Cerebellar cortex (tissue), 1 donor: ENCODE measurements around the gene WWTR1.
A peak's percentile ranks its signal among the peaks of the same experiment; 100 is the strongest.

Experiments used
- DNase-seq: peaks from one replicate; pipeline ENCODE4 v3.0.0-alpha.2; 2015; ENCODE audit warnings: low spot score

WWTR1 gene

GRCh38 chr3:149532489-149533180, 125.2 kb downstream of the WWTR1 start:
- no peak for DNase-seq

- DNase-seq: no peak
Observed at GRCh38 chr3:149529099-149529498, 128.7 kb downstream of the WWTR1 start.

DNA sequence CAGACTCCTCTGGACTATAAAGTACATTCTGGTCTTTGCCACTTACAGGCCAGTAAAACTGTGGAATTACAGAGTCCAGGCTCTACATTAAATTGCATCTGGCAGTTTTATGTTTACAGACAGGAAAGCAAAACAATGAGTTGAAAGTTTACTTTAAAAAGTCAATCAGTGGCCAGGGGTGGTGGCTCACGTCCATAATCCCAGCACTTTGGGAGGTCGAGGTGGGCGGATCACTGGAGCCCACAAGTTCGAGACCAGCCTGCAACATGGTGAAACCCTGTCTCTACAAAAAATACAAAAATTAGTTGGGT, 129.5 kb downstream of the WWTR1 start:
- DNase-seq: no peak

- no peak for DNase-seq
Observed at GRCh38 chr3:149527531-149528339, 130.1 kb downstream of the WWTR1 start.

GRCh38 chr3:149523512-149524299, 134.1 kb downstream of the WWTR1 start:
- DNase-seq: no peak

DNA sequence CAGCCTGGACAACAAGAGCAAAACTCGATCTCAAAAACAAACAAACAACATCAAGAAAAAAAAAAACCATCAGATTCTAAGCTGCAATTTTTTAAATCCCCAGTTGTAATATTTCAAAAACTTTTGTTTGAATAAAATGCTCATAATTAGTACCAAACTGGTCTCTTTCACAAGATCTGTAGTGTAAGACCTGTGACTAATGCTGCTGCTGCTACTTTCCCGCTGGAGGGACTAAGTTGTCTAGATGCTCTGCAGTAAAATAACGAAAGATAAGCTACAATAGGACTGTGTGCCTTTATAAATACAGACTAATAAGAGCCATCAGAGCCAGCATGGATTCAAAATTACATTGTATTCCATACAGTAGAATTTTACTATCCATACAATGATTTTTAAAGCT, 137.9 kb downstream of the WWTR1 start:
- no peak for DNase-seq

GRCh38 chr3:149516920-149517319, 140.9 kb downstream of the WWTR1 start:
- no peak for DNase-seq

- DNase-seq: no peak
Observed at GRCh38 chr3:149515249-149515648, 142.6 kb downstream of the WWTR1 start.

GRCh38 chr3:149514471-149514870, 143.4 kb downstream of the WWTR1 start:
- no peak for DNase-seq

DNA sequence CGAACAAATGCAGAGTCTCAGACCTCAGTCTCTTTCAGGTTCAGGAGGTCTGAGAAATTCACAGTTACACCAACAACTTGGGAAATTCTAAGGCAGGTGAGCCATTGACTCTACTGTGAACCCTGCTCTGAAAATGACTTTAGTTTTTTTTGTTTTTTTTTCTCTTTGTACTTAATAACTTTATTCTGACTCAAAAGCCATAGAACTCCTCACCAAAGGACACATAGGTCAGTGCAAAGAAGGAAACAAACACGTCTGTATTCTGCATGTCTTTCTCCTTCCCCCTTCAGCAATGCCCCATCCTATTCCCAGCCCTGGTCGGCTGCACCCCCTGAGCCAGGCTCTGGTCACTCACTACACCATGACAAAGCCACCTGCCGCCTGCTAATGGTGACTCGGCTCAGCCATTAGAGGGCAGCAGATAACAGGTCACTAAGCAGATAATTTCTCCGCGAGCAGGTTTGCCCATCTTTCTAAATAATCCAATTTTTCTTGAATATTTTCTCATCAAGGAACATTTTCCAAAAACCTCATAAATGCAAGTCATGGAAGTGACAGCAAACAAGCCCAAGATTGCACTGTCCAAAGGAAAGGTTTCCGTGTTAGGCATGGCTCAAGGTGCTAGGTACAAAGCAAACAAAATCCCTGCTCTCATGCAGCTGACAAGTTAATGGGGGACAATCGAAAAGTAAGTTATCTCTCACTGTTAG, 145.6 kb downstream of the WWTR1 start:
- DNase-seq: peak; percentile 79

DNA sequence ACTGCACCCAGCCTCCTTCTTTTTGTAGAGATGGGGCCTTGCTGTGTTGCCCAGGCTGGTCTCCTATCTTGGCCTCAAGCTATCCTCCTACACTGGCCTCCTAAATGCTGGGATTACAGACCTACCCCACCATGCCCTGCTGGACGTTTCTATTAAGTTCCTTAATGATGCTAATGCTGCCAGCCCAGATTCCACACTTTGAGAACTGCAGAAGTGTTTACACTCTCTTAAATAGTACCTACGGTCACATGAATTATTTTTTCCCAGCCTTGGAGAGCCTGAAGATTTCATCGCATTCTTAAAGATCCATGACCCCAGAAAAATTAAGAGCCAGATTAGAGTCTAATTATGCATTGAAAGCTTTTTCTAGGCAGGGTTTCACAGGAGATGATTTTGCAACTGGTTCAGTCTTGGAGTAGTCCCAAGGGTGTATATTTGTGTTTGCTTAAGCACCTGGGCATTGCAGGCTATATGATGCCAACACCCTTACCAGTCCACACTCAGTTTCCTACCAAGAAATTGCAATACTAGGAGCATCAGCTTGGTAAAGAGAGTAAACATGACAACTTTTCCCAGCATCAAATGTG, 146.7 kb downstream of the WWTR1 start:
- no peak for DNase-seq

GRCh38 chr3:149510480-149510879, 147.3 kb downstream of the WWTR1 start:
- no peak for DNase-seq

- DNase-seq: no peak
Observed at GRCh38 chr3:149509526-149509925, 148.3 kb downstream of the WWTR1 start.

DNA sequence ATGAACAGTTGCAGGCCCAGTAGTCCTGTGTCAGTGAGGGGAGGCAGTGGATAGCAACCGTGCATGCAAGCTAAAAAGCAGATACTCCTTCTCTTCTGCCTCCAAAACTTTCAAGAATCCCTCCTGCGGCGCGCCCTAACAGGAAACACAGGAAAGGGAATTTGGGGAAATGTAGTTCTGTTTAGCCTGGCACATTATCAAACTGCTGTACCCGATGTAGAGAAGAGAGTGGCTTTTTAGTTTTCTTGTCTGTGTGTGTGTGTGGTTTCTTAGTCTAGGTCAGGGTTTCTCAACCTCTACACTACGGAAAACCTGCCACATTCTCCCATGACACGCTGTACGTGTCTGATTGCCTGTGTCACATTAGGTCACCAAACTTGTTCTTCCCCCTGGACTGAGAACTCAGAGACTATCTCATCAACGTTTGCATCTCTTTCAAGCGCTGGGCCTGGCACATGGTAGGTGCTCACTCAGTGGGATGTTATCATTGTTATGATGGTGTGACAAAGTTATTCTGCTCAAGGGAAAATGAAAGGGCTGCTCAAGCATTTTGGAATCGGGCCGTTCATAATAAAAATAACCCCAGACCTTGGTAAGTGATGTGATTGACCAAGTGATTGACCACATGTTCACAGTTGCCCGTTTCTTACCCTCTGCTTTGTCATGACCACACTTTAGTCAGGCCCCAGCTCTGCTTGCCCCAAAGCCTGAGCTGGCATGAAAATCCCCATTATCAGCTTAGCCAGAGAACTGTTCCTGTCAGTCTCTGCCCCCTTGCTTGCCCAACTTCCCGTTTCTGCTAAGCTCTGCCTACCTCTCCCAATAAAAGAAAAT, 150.1 kb downstream of the WWTR1 start:
- DNase-seq: no peak

DNA sequence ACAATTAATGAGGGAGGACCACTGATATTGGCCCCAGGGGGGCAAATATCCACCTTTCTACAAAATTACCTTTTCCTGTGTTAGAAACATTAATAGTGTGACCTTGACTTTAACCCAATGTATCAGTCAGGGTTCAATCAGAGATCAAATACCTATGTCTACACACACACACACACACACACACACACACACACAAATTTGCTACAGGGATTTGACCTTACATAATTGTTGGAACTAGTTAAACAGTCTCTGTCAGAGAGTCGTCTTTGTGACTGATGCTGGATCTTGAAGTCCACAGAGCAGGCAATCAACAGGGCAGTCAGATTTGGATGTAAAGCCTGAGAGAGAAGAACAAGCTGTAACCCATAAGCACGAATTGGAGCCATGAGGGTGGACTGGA, 150.9 kb downstream of the WWTR1 start:
- DNase-seq: no peak

- no peak for DNase-seq
Observed at GRCh38 chr3:149506540-149506939, 151.3 kb downstream of the WWTR1 start.

GRCh38 chr3:149502438-149502837, 155.4 kb downstream of the WWTR1 start:
- no peak for DNase-seq

GRCh38 chr3:149501524-149501923, 156.3 kb downstream of the WWTR1 start:
- DNase-seq: no peak

- no peak for DNase-seq
Observed at GRCh38 chr3:149497966-149498670, 159.7 kb downstream of the WWTR1 start.

- no peak for DNase-seq
Observed at GRCh38 chr3:149496891-149497290, 160.9 kb downstream of the WWTR1 start.
